ENCODE results near the gene OVAAL. TPM values are rescaled to one million over a fixed set of nuclear protein-coding genes. Genes with fewer than 3 reads are reported as not detected.

Gene OVAAL
- total RNA-seq, 1 donor from 2014 or later = not detected

Other genes with a start within 250 kb of the OVAAL start
- gene ACBD6, start 56.4 kb upstream of the OVAAL start, total RNA-seq = 33.4 TPM
- 19.9 TPM for gene XPR1, start 73.1 kb downstream of the OVAAL start, total RNA-seq

Measured in sciatic nerve (tissue), 1 donor.